HG03139 (cell line): ENCODE measurements around the gene SLC16A1.
"Not testable (repeated sequence)": the region's sequence is repeated elsewhere in the genome, so short reads cannot be mapped to it uniquely, and the experiment has no call there.

ENCODE experiments used
- ATAC-seq: cut with Tn5 transposase; IDR thresholded peaks from one replicate; pipeline ENCODE4 v1.9.1; 2021; ENCODE audit not compliant: unreplicated experiment

Gene SLC16A1, protein sequence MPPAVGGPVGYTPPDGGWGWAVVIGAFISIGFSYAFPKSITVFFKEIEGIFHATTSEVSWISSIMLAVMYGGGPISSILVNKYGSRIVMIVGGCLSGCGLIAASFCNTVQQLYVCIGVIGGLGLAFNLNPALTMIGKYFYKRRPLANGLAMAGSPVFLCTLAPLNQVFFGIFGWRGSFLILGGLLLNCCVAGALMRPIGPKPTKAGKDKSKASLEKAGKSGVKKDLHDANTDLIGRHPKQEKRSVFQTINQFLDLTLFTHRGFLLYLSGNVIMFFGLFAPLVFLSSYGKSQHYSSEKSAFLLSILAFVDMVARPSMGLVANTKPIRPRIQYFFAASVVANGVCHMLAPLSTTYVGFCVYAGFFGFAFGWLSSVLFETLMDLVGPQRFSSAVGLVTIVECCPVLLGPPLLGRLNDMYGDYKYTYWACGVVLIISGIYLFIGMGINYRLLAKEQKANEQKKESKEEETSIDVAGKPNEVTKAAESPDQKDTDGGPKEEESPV

DNA sequence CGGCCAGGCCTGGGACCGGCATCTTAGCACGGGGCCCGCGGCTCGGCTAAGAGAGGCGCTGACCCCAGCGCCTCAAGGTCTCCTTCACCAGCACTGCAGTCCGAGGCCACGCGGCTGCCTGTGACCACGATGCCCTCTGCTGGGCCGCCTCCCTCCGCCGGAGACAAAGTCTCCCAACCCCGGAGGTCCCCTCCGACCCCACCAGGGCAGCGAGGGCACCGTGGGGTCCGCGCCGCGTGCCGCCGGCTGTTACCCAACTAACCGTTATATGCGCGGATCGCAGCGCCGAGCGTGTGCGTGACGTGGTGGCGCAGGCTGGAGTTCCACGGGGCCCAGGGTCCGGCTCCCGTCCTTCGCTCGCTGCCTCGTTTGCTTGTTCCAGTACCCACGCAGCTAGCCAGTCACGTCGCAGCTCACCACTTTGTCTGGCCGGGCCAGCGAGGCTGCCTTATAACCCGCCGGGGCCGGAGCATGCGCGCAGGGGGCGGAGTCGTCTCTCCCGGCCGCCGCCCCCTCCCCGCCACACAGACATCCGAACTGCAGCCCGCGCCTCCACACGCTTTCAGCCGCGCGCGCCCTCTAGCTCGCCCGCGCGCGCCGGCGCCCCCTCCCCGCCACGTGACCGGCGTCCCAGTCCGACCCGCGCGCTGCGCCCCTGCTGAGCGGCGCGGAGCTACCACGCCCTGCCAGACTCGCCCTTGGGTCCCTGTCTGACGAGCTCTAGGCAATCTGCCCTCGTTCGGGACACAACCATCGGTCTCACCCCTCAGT is at the start of gene SLC16A1:
Gene SLC16A1, minus strand, starts transcription at position 424 of the 771 bp plus-strand sequence. CDS start 26,888 bp downstream, outside the sequence.
- peak; percentile 67 for ATAC-seq

DNA sequence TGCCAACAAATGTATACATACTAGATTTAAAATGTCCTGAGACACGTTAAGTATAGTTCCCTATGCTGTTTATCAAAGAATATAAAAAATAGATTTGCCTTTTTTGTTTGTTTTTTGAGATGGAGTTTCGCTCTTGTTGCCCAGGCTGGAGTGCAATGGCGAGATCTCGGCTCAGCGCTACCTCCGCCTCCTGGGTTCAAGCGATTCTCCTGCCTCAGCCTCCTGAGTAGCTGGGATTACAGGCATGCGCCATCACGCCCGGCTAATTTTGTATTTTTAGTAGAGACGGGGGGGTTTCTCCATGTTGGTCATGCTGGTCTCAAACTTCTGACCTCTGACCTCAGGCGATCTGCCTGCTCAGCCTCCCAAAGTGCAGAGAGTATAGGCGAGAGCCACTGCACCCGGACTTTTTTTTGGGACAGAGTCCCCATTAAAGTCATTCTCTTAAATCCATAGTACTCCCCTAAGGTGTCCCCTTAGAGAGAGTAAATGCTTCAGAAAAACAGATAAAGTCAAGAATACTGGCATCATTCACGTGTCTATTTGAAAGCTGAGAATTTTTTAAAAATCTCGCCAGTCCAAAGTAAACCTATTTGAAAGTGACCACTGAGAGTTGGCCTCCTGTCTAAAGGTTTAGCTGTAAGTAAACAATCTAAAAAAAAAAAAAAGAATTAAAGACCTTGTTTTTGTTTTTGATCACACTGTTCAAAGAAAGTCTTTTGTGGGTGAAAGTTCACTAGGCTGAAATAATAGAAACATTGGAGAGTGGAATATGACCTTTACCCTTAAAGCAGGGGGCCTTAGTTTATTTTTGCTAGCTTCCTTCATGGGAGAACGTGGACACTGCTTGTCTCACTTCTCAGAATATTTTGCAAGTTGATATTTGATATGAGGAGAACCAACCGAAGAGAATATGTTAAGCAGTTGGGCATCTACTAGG is 48.0 kb upstream of the SLC16A1 start:
- ATAC-seq = no peak

DNA sequence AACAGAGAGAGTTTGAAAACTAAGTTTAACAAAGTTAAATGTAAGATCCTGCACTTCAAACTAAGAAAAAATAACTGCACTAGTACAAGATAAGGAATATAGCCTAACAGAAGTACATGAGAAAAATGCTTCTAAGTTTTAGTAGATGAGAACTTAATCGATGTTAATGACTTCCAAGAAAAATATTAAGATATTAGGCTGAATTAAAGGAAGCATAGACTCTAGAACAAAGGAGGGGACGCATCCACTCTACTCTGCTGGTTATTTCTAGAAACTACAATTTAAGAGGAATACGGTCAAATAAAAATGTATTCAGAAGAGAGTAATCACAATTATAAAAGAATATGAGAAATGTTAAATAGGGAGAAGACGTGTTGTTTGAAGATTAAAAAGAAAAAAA is 46.3 kb upstream of the SLC16A1 start:
- no peak for ATAC-seq

DNA sequence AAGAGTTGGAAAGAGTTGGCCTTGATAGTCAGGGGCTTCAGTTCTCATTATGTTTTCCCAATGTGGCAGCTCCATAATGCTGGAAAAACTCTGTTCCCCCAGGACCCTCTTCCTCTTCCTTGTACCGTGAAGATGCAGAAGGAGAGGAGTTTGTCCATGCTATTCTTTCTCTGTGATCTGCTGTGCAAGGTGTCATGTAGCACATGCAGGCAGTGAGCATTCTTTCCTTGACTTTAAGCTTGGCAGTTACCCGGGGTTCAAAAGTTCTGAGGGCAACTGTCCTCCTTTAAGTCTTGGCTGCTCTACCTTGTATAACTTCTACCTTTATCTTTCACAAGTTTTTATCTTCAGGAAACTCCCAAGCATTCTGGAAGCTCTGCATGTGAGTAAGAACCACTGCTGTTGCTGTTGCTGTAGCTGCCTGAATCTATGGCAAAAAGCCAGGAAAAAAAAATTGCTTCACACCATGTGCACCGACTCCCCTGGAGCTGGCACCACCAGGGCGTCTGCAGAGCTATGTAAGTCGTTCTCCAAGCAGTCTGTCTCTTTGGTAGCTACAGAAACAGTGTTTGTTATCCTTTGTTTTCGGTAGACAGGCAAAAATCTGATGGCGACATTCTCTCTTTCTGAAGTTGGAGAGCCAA is 42.7 kb upstream of the SLC16A1 start:
- no peak for ATAC-seq

DNA sequence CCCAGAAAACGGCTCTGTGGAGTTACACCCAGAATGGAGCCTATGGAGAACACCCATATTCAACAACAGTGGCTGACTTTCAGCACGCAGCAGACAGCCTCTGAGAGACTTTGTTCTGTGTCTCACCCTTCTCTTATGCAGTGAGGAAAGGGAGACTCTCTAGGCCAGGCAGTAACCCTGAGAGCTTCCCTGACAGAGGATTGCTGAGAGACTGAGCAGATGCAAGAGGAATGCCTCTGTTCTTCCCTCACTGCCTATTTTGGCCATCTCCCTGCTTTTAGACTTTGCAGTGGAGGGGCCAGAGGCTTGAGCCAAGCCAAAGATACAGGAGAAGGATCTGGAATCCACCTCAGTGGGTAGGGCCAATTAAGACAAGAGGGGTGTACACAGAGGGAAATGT is 41.8 kb upstream of the SLC16A1 start:
- no peak for ATAC-seq

DNA sequence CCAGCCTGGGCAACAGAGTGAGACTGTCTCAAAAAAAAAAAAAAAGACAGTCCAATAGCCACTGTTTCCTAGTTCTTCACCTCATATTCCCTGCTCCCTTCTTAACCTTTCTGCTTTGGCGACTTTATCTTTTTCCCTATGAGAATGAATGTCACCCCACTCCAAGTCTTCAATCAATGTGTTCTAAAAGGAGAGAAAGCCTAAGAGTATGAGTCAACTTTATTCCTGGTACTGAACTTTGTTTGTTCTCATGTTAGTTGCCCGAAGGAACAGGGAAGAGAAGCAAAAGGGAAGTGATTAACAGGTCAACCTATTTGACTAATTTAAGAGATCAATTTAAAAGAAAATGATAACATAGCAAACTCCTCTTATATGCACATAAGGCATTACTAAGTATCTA is 39.9 kb upstream of the SLC16A1 start:
- no peak for ATAC-seq

DNA sequence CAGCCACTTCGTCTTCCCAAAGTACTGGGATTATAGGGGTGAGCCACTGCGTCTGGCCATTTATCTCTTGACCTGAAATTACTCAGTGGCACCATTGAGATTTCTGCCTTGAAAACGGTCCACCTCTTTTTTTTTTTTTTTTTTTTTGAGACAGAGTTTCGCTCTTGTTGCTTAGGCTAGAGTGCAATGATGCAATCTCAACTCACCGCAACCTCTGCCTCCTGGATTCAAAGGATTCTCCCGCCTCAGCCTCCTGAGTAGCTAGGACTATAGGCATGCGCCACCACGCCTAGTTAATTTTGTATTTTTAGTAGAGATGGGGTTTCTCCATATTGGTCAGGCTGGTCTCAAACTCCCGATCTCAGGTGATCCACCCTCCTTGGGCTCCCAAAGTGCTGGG is 39.0 kb upstream of the SLC16A1 start:
- ATAC-seq = not testable (repeated sequence)

DNA sequence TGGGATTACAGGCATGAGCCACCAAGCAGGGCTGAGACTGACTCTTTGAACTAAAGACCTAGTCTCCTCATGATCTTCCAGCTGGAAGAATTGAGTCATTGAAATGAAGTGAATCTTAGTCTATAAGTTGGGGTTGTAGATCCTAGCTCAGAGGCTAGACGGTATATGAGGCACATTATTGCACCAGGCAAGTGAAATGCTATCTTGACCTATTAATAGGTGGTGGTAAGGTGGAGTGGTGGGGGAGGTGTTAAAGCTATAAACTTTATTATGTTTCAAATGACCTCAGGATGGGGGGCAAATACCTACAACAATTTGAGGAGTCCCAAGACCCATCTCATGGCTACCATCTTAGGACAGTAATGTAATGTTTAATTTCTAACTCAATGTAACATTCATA is 36.8 kb upstream of the SLC16A1 start:
- no peak for ATAC-seq

DNA sequence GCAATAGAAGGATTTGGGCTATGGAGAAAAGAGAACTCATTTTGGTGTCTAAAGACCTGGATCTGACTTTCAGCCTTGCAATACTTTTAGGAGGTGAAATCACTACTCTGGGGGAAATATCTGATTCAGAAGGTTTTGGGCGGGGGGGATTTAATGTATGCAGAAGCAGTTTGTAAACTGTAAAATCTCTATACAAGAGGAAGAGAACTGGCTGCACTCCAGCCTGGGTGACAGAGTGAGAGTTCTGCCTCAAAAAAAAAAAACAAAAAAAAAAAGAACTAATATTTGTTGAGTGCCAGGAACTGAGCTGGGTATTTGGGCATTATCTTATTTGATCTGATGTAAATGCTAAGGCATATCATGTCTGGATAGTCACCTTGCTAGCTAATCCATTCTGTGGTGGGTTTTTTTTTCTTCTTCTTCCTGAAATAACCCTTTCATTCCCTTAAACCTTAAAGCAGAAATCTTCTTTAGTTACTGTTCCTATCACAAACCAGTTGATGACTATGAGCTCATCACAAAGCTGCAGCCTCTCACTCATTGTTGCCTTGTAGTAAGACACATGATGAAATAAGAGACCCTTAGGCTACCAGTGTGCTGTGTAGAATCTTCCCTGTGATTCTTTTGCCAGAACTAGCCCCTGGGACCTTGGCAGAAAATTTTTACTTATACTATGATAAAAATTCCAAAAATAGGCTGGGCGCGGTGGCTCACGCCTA is 35.6 kb upstream of the SLC16A1 start:
- ATAC-seq = no peak

DNA sequence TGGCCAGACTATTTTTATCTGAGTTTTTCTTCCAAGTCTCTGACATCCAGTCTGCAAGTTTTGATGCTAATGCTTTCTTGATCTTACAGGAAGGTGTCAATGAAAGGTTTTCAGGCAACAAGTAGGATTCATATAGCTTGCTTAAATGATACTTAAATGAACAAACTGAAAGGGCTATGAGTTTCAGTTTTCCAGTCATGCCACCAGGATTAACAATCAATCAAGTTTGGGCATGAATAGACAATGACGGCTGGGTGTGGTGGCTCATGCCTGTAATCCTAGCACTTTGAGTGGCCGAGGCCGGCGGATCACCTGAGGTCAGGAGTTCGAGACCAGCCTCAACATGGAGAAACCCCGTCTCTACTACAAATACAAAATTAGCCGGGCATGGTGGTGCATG is 34.3 kb upstream of the SLC16A1 start:
- no peak for ATAC-seq

DNA sequence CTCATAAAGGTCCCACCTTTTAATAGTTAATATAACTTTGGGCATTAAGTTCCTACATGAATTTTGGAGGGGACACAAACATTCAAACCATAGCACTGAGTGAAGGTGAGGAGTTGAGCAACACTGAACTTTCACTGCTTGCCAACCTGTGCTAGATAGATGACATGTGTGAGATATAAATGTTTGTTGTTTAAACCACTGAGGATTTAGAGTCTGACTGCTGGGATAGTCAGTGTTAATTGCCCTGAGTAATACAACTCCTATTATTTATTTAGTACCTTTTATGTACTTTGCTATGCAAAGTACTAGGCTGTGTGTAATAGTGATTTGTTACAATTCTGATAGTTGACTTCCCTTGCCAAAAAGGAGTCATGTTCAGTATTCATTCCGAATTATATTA is 32.4 kb upstream of the SLC16A1 start:
- ATAC-seq = no peak

DNA sequence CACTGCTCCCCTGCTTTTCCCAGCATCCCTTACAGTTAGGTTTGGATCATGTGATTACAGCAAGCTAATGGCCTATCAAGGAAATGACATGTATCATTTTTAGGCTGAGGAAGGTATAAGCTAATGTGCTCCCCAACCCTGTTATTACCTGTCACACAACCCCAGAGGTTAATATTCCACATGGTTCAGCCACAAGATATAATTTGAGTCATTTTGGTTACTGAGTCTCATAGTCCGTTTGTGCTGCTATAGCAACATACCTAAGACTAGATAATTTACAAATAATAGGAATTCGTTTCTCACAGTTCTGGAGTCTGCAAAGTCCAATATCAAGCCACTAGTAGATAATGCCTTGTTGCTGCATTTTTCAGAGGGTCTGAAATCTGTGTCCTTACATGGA is 29.1 kb upstream of the SLC16A1 start:
- ATAC-seq = peak; percentile 68

DNA sequence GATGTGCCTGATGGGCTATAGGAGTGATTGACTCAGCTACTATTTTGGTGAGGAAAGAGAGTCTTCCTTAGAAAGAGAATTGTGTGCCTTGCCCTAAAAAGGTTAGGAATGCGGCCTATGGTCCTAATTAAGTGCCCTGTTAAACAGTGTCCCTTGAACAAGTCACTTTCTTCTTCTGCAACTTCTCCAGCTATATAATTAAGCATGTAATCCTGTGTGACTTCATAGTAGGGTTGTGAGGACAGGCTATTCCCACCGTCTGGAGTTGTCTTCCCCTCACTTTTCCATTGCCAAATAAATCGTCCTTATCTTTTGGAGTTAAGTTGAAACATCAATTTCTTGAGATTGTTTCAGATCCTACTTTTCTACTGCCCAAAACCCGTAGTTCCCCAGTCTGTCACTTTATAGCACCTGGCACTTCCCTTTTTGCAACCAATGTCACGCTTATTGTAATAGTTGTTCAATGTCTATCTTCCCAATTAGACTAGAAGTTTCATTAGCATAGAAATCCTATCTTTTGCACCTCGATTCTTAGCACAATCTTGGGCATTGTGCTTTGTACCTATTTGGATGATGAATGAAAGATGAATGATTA is 27.6 kb upstream of the SLC16A1 start:
- ATAC-seq = no peak

DNA sequence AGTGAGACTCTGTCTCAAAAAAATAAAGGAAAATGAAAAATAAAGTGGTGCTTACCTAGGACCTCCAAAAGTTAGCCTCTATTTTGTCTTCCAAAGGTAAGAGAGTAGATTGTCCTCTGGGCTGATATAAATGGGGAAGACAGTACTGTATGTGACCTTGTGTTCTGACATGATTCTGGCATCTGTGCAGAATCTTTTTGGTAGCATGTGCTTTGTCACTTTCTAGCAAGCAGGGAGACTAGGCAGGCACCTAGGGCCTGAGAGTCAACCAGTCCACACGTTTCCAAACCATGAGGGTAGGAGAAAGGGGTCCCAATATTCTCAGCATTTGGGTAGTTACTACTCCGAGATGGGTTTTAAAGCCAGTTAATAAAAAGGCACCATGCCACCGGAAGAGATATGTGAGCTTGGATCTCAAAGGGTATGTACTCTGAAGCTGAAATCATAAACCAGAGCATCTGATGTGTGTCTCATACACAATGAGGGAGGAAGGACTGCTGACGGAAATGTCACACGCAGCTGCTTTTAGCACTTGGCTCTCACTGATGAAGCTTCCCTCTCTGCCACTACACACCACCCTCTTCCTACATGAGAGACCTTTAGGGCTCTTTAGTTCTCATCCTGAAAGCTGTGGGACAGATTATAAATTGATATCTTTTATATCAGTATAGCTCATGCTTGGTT is 27.0 kb upstream of the SLC16A1 start:
- ATAC-seq = no peak

DNA sequence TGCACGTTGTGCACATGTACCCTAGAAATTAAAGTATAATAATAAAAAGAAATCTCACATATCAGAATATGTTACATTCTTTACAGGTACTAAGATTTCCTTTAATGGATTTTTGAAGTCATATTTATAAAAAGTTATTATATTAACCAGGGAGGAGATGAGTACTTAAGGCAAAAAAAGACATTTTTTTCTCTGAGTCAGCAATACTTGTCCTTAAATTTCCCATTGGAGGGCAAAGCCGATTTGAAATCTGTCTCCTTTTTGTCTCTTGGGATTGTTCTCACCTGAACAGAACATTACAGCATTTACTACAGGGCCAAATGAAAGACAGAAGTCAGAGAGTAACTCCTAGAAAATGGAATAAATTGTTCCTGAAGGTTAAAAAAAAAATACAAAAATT is 26.3 kb upstream of the SLC16A1 start:
- ATAC-seq = no peak

DNA sequence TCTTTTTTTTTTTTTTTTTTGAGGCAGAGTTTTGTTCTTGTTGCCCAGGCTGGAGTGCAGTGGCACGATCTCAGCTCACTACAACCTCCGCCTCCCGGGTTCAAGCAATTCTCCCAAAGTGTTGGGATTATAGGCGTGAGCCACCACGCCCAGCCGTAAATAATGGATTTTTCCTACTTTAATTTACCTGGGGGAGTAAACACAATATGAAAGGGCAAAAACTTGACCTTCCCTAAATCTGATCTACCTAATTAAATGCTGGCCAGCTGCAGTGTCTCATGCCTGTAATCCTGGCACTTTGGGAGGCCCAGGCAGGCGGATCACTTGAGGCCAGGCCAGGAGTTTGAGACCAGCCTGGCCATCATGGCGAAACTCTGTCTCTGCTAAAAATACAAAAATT is 25.8 kb upstream of the SLC16A1 start:
- ATAC-seq = not testable (repeated sequence)

DNA sequence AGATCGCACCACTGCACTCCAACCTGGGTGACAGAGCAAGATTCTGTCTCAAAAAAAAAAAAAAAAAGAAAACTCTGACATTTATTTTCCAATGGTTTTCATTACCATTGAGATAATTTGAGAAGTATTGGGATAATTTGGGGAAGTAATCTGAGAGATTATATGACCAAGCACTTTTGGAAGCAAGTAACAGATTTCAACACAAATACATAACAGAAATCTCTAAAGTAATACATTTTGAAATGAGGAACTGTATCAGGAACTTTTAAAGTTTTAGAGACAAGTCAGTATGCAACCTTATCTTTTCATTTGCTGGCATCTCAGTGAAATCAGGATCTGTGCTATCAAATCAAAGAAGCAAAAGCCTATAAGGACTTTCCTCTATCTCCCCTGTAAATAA is 25.4 kb upstream of the SLC16A1 start:
- no peak for ATAC-seq

DNA sequence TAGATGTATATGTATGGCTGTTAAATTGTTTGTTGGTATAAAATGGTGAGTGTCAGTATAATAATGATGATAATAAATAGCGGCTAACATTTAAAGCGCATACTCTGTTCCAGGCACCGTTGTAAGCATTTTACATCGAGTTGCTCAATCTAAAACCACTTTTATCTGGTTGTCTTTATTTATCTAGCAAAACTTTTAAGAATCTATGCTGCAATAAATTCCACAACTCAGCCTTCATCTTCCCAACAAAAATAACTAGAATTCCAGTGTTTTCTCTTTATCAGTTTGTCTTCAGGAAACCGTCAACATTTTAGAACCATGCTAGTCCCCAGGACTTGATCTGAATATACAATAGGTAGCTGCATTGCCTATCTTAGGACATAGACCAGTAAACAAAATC is 19.3 kb upstream of the SLC16A1 start:
- no peak for ATAC-seq

DNA sequence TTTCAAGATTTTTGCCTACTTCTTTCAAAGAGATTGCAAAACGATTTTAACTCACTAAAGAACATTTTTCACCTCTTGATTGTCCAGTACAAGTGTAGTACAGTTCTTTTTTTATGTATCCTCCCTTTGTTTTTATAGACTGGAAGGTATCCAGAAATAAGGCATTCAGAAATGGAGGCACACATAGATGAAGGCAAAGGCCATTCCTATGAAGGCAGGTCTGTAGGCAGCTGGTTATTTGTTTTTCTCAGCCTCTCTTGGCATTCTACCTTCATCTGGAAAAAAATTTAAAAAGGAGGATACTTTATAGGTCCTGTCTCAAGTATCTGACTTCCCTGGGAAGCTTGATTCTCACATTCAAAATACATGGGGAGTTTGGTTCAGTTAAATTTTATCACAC is 18.6 kb upstream of the SLC16A1 start:
- no peak for ATAC-seq
